Lower lobe of right lung (tissue), 2 donors: Measurements from ENCODE around the gene RSPH9. TPM values are rescaled to one million over a fixed set of nuclear protein-coding genes. Genes with fewer than 3 reads are reported as not detected.

Experiments used
- ATAC-seq, 2 donors: fragments of 200-7000 bp; cut with Tn5 transposase; one replicate each; pipeline ENCODE4 v1.9.1; 2020 to 2022; ENCODE audit warnings: mild to moderate bottlenecking in 2 of 2, moderate library complexity in 2 of 2
- DNase-seq: peaks from one replicate; pipeline ENCODE4 v3.0.0-alpha.2; 2020
- H3K27ac ChIP-seq: fragments of 200-600 bp; one replicate; pipeline ENCODE4 v1.8.0; 2022
- H3K27me3 ChIP-seq: fragments of 200-600 bp; one replicate; pipeline ENCODE4 v1.8.0; 2022; ENCODE audit warnings: low read depth
- H3K36me3 ChIP-seq: fragments of 200-600 bp; one replicate; pipeline ENCODE4 v1.8.0; 2022; ENCODE audit warnings: mild to moderate bottlenecking
- H3K4me1 ChIP-seq: fragments of 200-600 bp; one replicate; pipeline ENCODE4 v1.8.0; 2022
- H3K4me3 ChIP-seq: fragments of 200-600 bp; one replicate; pipeline ENCODE4 v1.8.0; 2022; ENCODE audit warnings: mild to moderate bottlenecking
- H3K9me3 ChIP-seq: fragments of 200-600 bp; one replicate; pipeline ENCODE4 v1.8.0; 2022
- intact Hi-C: fragments of 100-400 bp; cut with DNase I; formaldehyde crosslinking; loops from one replicate; pipeline ENCODE4 v1.11.0; 2022
- total RNA-seq: library from RNA; stranded (reverse); fragmentation: NEBNext Ultra II Directional; extraction: Animal tissue kit (Norgen Biotek cat#: 25700); gene quantifications from one replicate; pipeline ENCODE4 v1.2.1, GENCODE V29; 2021
- TF ChIP-seq, protein P1 (sequence below): fragments of 200-600 bp; IDR thresholded peaks from one replicate; pipeline ENCODE4 v1.8.0; 2022; ENCODE audit warnings: antibody characterized with exemption, mild to moderate bottlenecking
- donor health status: DM: no; HTN: yes; CAD: no; lungs with severe emphysema.

The RSPH9 gene
- total RNA-seq, 1 donor from 2014 or later: 2.6 TPM

DNA sequence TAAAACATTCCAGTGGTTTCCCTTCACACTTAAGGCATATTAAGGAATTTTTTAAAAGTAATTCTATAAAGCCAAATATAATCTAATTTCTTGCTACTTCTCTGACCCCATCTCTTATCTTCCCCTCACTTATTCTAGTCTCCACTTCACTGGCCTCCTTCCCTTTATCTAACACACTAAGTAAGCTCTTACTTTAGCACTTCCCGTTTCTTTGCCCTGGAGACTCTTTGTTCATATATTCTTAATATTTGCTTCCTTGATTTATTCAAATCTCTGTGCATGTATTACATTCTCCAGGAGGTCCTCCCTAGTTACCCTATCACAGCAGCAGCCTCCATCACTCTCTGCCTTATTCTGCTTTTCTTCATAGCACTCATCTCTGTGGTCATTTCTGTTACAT lies 36.0 kb upstream of the RSPH9 start:
- Histone ChIP-seq H3K36me3 (peaks cover 78% of the 10 kb centered on the region), H3K27me3 (no peaks in the 10 kb centered on the region), H3K9me3 (no peaks in the 10 kb centered on the region), H3K4me3 (no peak overlapping the region), H3K4me1 (peaks cover 10% of the 10 kb centered on the region), H3K27ac (no peak overlapping the region)
- ATAC-seq (peak; percentile 19 to 36), DNase-seq (no peak)
- TF ChIP-seq, protein P1, sequence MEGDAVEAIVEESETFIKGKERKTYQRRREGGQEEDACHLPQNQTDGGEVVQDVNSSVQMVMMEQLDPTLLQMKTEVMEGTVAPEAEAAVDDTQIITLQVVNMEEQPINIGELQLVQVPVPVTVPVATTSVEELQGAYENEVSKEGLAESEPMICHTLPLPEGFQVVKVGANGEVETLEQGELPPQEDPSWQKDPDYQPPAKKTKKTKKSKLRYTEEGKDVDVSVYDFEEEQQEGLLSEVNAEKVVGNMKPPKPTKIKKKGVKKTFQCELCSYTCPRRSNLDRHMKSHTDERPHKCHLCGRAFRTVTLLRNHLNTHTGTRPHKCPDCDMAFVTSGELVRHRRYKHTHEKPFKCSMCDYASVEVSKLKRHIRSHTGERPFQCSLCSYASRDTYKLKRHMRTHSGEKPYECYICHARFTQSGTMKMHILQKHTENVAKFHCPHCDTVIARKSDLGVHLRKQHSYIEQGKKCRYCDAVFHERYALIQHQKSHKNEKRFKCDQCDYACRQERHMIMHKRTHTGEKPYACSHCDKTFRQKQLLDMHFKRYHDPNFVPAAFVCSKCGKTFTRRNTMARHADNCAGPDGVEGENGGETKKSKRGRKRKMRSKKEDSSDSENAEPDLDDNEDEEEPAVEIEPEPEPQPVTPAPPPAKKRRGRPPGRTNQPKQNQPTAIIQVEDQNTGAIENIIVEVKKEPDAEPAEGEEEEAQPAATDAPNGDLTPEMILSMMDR: no peak
- intact Hi-C loops: no loop called here

GRCh38 chr6:43609402-43609801 lies 35.4 kb upstream of the RSPH9 start:
- H3K36me3 ChIP-seq: peaks cover 78% of the 10 kb centered on the region
- DNase-seq (no peak), ATAC-seq (no peak)
- H3K27me3 ChIP-seq: no peaks in the 10 kb centered on the region
- TF ChIP-seq, protein P1: no peak
- H3K9me3 ChIP-seq: no peaks in the 10 kb centered on the region
- no peak overlapping the region for H3K27ac ChIP-seq
- no peak overlapping the region for H3K4me3 ChIP-seq
- peaks cover 10% of the 10 kb centered on the region for H3K4me1 ChIP-seq
- intact Hi-C loops: no loop called here

GRCh38 chr6:43610431-43610830 lies 34.4 kb upstream of the RSPH9 start:
- peaks cover 10% of the 10 kb centered on the region for H3K4me1 ChIP-seq
- TF ChIP-seq, protein P1: no peak
- ATAC-seq: no peak
- DNase-seq: no peak
- H3K4me3 ChIP-seq: no peak overlapping the region
- no peaks in the 10 kb centered on the region for H3K27me3 ChIP-seq
- H3K27ac ChIP-seq: no peak overlapping the region
- intact Hi-C loops: no loop called here
- no peaks in the 10 kb centered on the region for H3K9me3 ChIP-seq
- H3K36me3 ChIP-seq: peaks cover 78% of the 10 kb centered on the region

- Histone ChIP-seq H3K27me3 (no peaks in the 10 kb centered on the region), H3K4me3 (no peak overlapping the region), H3K36me3 (peaks cover 66% of the 10 kb centered on the region), H3K27ac (no peak overlapping the region), H3K4me1 (peaks cover 2% of the 10 kb centered on the region), H3K9me3 (no peaks in the 10 kb centered on the region)
- TF ChIP-seq, protein P1: no peak
- intact Hi-C loops: no loop called here
- ATAC-seq: no peak
- no peak for DNase-seq
These were observed 31.0 kb upstream of the RSPH9 start for GRCh38 chr6:43613721-43614395.

DNA sequence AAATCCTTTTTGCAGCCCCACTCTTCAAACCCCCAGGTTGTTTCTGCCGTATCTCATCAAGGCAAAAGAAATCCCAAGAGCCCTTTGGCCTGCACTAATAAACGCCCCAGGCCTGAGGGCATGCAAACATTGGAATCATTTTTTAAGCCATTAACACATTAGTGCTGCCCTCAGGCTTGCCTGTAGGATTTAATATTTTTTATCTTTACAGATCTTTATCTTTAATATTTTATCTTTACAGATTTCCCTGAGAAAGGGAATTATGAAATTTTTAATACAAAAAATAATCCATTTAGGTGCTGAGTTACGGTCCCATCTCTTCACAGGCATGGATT lies 30.5 kb upstream of the RSPH9 start:
- intact Hi-C loops: no loop called here
- TF ChIP-seq, protein P1: no peak
- DNase-seq: no peak
- peaks cover 2% of the 10 kb centered on the region for H3K4me1 ChIP-seq
- no peak for ATAC-seq
- no peaks in the 10 kb centered on the region for H3K27me3 ChIP-seq
- H3K27ac ChIP-seq: no peak overlapping the region
- no peaks in the 10 kb centered on the region for H3K9me3 ChIP-seq
- H3K4me3 ChIP-seq: no peak overlapping the region
- peaks cover 71% of the 10 kb centered on the region for H3K36me3 ChIP-seq
